H1 (cell line): ENCODE data around the gene A3GALT2. TPM values are rescaled to one million over a fixed set of nuclear protein-coding genes. Genes with fewer than 3 reads are reported as not detected.

Source experiments
- CTCF ChIA-PET: fragments of 300-600 bp; sonication (Branson Sonifier 250); formaldehyde crosslinking; loops from one replicate; lab custom pipeline; 2021; ENCODE audit not compliant: partially characterized antibody; lab: Charles Lee
- POLR2A ChIA-PET: fragments of 300-600 bp; sonication (Branson Sonifier 250); formaldehyde crosslinking; loops from one replicate; lab custom pipeline; 2021; ENCODE audit warnings: inconsistent platforms; ENCODE audit not compliant: partially characterized antibody; lab: Charles Lee
- DNase-seq, 2 experiments: peaks; one replicate each; pipeline versions ENCODE4 v3.0.0 to v3.0.0-alpha.2; 2010 to 2022; ENCODE audit warnings: low spot score in 2 of 2, low read depth in 1 of 2, mixed read lengths in 1 of 2
- FAIRE-seq: peaks from 2 replicates; lab custom pipeline; 2011; peaks lifted over from hg19 to GRCh38; lab: Jason Lieb, UNC
- H2AFZ ChIP-seq: 2 replicates; pipeline ENCODE4 v1.8.1; 2012; ENCODE audit warnings: low read length, inconsistent platforms
- H2AK5ac ChIP-seq: 2 replicates; pipeline ENCODE4 v1.6.1; 2013; ENCODE audit warnings: low read depth, low read length
- H2BK120ac ChIP-seq: replicated peaks from 2 replicates; pipeline ENCODE3; 2013; ENCODE audit warnings: low read depth, low read length, inconsistent platforms
- H2BK12ac ChIP-seq: 2 replicates; pipeline ENCODE4 v1.6.1; 2013; ENCODE audit warnings: low read depth, low read length
- H2BK15ac ChIP-seq: 2 replicates; pipeline ENCODE4 v1.6.1; 2013; ENCODE audit warnings: low read length
- H2BK20ac ChIP-seq: 2 replicates; pipeline ENCODE4 v1.6.1; 2013; ENCODE audit warnings: low read length
- H2BK5ac ChIP-seq: 2 replicates; pipeline ENCODE4 v1.6.1; 2013; ENCODE audit warnings: low read depth, low read length
- H3K14ac ChIP-seq: 2 replicates; pipeline ENCODE4 v1.6.1; 2013; ENCODE audit warnings: inconsistent platforms; ENCODE audit not compliant: insufficient read length
- H3K18ac ChIP-seq: 2 replicates; pipeline ENCODE4 v1.6.1; 2013; ENCODE audit warnings: low read length; ENCODE audit errors: extremely low read depth
- H3K23ac ChIP-seq: 2 replicates; pipeline ENCODE4 v1.6.1; 2013; ENCODE audit warnings: inconsistent platforms; ENCODE audit not compliant: insufficient read length
- H3K23me2 ChIP-seq: 2 replicates; pipeline ENCODE4 v1.6.1; 2013; ENCODE audit warnings: low read depth, low read length
- H3K27ac ChIP-seq: 2 replicates; pipeline ENCODE4 v1.6.1; 2011; ENCODE audit warnings: low read depth, low read length, inconsistent platforms
- H3K27me3 ChIP-seq, 4 experiments: replicated peaks in 1 of 4; 1 replicate in 1 of 4; 2 replicates in 3 of 4; pipeline versions ENCODE4 v1.6.1 to v1.8.1; 2011 to 2013; ENCODE audit warnings: low read length in 3 of 4, mild to moderate bottlenecking in 3 of 4, inconsistent platforms in 2 of 4, mixed read lengths in 2 of 4, moderate library complexity in 1 of 4; ENCODE audit not compliant: control insufficient read depth in 3 of 4, insufficient read depth in 3 of 4; ENCODE audit errors: extremely low read depth in 1 of 4
- H3K36me3 ChIP-seq, 4 experiments: 2 replicates each; pipeline versions ENCODE4 v1.6.1 to v1.8.1; 2011 to 2013; ENCODE audit warnings: mild to moderate bottlenecking in 4 of 4, low read length in 3 of 4, moderate library complexity in 2 of 4, control low read depth in 1 of 4, inconsistent platforms in 1 of 4; ENCODE audit not compliant: insufficient read depth in 4 of 4, control insufficient read depth in 2 of 4
- H3K4ac ChIP-seq: replicated peaks from 2 replicates; pipeline ENCODE3; 2013; ENCODE audit warnings: low read length, low read depth, mixed read lengths, inconsistent platforms; ENCODE audit not compliant: insufficient read length
- H3K4me1 ChIP-seq, 4 experiments: replicated peaks in 1 of 4; 1 replicate in 1 of 4; 2 replicates in 3 of 4; pipeline versions ENCODE4 v1.6.1 to v1.8.1; 2011 to 2013; ENCODE audit warnings: low read length in 3 of 4, inconsistent platforms in 2 of 4, mixed read lengths in 1 of 4; ENCODE audit not compliant: insufficient read depth in 4 of 4, control insufficient read depth in 3 of 4
- H3K4me2 ChIP-seq, 2 experiments: 2 replicates each; pipeline versions ENCODE4 v1.6.1 to v1.8.1; 2011 to 2013; ENCODE audit warnings: low read depth in 2 of 2, low read length in 2 of 2, control low read depth in 1 of 2, inconsistent platforms in 1 of 2, mild to moderate bottlenecking in 1 of 2; ENCODE audit not compliant: insufficient read depth in 1 of 2
- H3K4me3 ChIP-seq, 4 experiments: fragments of 200-600, 300-600 bp in 1 of 4; sonication (generic), shearing (Covaris generic), sonication (Bioruptor Twin) in 1 of 4; 2 replicates each; pipeline versions ENCODE4 v1.5.1 to v1.8.1; 2011 to 2016; ENCODE audit warnings: low read length in 4 of 4, low read depth in 3 of 4, control low read depth in 2 of 4, inconsistent platforms in 2 of 4, mild to moderate bottlenecking in 2 of 4, mixed read lengths in 1 of 4, moderate library complexity in 1 of 4; ENCODE audit not compliant: insufficient read depth in 2 of 4; ENCODE audit errors: extremely low read depth in 1 of 4
- H3K56ac ChIP-seq: replicated peaks from 2 replicates; pipeline ENCODE3; 2013; ENCODE audit warnings: low read depth, mild to moderate bottlenecking, mixed read lengths, low read length, inconsistent platforms; ENCODE audit not compliant: insufficient read length
- H3K79me1 ChIP-seq: 2 replicates; pipeline ENCODE4 v1.6.1; 2013; ENCODE audit warnings: low read depth, low read length, control low read depth
- H3K79me2 ChIP-seq, 2 experiments: 2 replicates each; pipeline versions ENCODE4 v1.6.1 to v1.8.1; 2012 to 2013; ENCODE audit warnings: low read length in 2 of 2, mild to moderate bottlenecking in 2 of 2, inconsistent platforms in 1 of 2; ENCODE audit not compliant: insufficient read depth in 2 of 2, control insufficient read depth in 1 of 2
- H3K9ac ChIP-seq, 4 experiments: replicated peaks in 1 of 4; 1 replicate in 1 of 4; 2 replicates in 3 of 4; pipeline versions ENCODE4 v1.6.1 to v1.8.1; 2011 to 2013; ENCODE audit warnings: low read depth in 3 of 4, low read length in 3 of 4, control low read depth in 2 of 4, mild to moderate bottlenecking in 2 of 4, moderate library complexity in 2 of 4, inconsistent platforms in 1 of 4; ENCODE audit errors: extremely low read depth in 1 of 4
- H3K9me3 ChIP-seq, 2 experiments: 2 replicates each; pipeline versions ENCODE4 v1.6.1 to v1.8.1; 2012 to 2013; ENCODE audit warnings: mild to moderate bottlenecking in 2 of 2, moderate library complexity in 2 of 2, control low read depth in 1 of 2, inconsistent platforms in 1 of 2, low read depth in 1 of 2, low read length in 1 of 2, mixed read lengths in 1 of 2; ENCODE audit not compliant: insufficient read depth in 2 of 2
- H4K20me1 ChIP-seq, 2 experiments: replicated peaks in 1 of 2; 2 replicates each; pipeline versions ENCODE3 to v1.8.1; 2011 to 2013; ENCODE audit warnings: inconsistent platforms in 2 of 2, low read length in 2 of 2, mild to moderate bottlenecking in 1 of 2; ENCODE audit not compliant: insufficient read depth in 2 of 2, control insufficient read depth in 1 of 2
- H4K5ac ChIP-seq: 2 replicates; pipeline ENCODE4 v1.6.1; 2013; ENCODE audit warnings: low read length, low read depth, mixed read lengths, inconsistent platforms; ENCODE audit not compliant: insufficient read length
- H4K8ac ChIP-seq: 2 replicates; pipeline ENCODE4 v1.8.0; 2013; ENCODE audit warnings: mild to moderate bottlenecking, moderate library complexity, low read length, inconsistent platforms; ENCODE audit not compliant: insufficient read depth; ENCODE audit errors: extremely low read depth
- H4K91ac ChIP-seq: replicated peaks from 2 replicates; pipeline ENCODE3; 2013; ENCODE audit warnings: low read length, mixed read lengths, inconsistent platforms; ENCODE audit not compliant: insufficient read length
- EZH2 ChIP-seq: fragments of 200-600 bp; sonication (generic); IDR thresholded peaks from 2 replicates; pipeline ENCODE4 v1.7.1; 2012; ENCODE audit warnings: low read depth, mild to moderate bottlenecking, moderate library complexity, low read length, inconsistent platforms; ENCODE audit not compliant: severe bottlenecking
- POLR2A ChIP-seq, 2 experiments: IDR thresholded peaks; 1 replicate in 1 of 2; 2 replicates in 1 of 2; pipeline ENCODE4 v1.6.1; 2011; ENCODE audit warnings: low read depth in 2 of 2, low read length in 2 of 2, mild to moderate bottlenecking in 2 of 2; ENCODE audit errors: control extremely low read depth in 1 of 2
- TAF7 ChIP-seq: optimal IDR thresholded peaks from 2 replicates; pipeline ENCODE3; 2011; ENCODE audit warnings: low read depth, mild to moderate bottlenecking, inconsistent platforms, low read length, moderate library complexity, borderline replicate concordance
- WGBS, 2 experiments: shearing (Covaris generic) in 1 of 2; methylation state at CpG; one replicate each; pipeline versions ENCODE4 v1.1.6 to v1.1.7; 2013 to 2015; ENCODE audit warnings: low lambda C conversion rate in 2 of 2, mixed read lengths in 2 of 2, inconsistent platforms in 1 of 2, low coverage in 1 of 2, missing lambda C conversion rate in 1 of 2; ENCODE audit not compliant: insufficient replicate concordance in 2 of 2, insufficient coverage in 1 of 2, insufficient read length in 1 of 2; ENCODE audit errors: extremely low coverage in 1 of 2, missing lambda C conversion rate in 1 of 2; 5-methylcytosine and 5-hydroxymethylcytosine counted together
- polyA plus RNA-seq, 7 experiments: library from polyadenylated mRNA; depleted of rRNA in 3 of 7; stranded (reverse) in 5 of 7; unstranded in 2 of 7; fragments of >200 nt in 5 of 7; fragments of 200-250 nt in 2 of 7; gene quantifications; 1 replicate in 5 of 7; 2 replicates in 1 of 7; 4 replicates in 1 of 7; pipeline versions ENCODE4 v1.2.1 to v1.2.3, GENCODE V29; 2011 to 2013; ENCODE audit warnings: missing spikeins in 2 of 7, mixed read lengths in 2 of 7
- total RNA-seq: library from RNA; stranded (reverse); fragmentation: NEBNext Ultra II Directional; extraction: Animal tissue kit (Norgen Biotek cat#: 25700); gene quantifications from 2 replicates; pipeline ENCODE4 v1.2.1, GENCODE V29; 2021

Gene A3GALT2
- total and polyA plus RNA-seq, 2 of the 8 experiments (the other 6 are each of a cell fraction or from before 2014, with no cell fraction given): not detected

- 84% methylated on average over 5 of the region's 5 CpGs; no CpG with 5 or more reads in 1 of the 2 experiments for WGBS, 2 experiments
- H2AFZ ChIP-seq: no peak overlapping the region
- no peak overlapping the region for H4K8ac ChIP-seq
- H3K56ac ChIP-seq: no peak overlapping the region
- no peak overlapping the region for H2BK5ac ChIP-seq
- DNase-seq (no peak), FAIRE-seq (no peak)
- no peak overlapping the region for H4K91ac ChIP-seq
- peaks cover 4 to 12% of the 10 kb centered on the region in 2 experiments for H4K20me1 ChIP-seq
- no peak overlapping the region for H2BK120ac ChIP-seq
- H3K4me3 ChIP-seq: no peak overlapping the region
- H2BK20ac ChIP-seq: no peak overlapping the region
- H3K23ac ChIP-seq: no peak overlapping the region
- H2BK15ac ChIP-seq: no peak overlapping the region
- H3K4me1 ChIP-seq: peaks cover 23 to 58% (median 34%) of the 10 kb centered on the region in 4 experiments
- H3K27ac ChIP-seq: no peak overlapping the region
- no peak overlapping the region for H3K4ac ChIP-seq
- no peak overlapping the region for H3K14ac ChIP-seq
- H4K5ac ChIP-seq: no peak overlapping the region
- ChIA-PET CTCF (interaction anchor here (1.1 to 1.6 kb wide), 3 partner anchors 18 to 46 kb away, joined by 3 to 5 read pairs (median 4); no protein-coding TSS in a partner anchor), POLR2A (no interaction called here)
- H3K79me1 ChIP-seq: no peaks in the 10 kb centered on the region
- H3K9ac ChIP-seq: no peak overlapping the region
- H3K4me2 ChIP-seq: no peak overlapping the region
- no peak overlapping the region for H3K18ac ChIP-seq
- no peak overlapping the region for H2AK5ac ChIP-seq
- no peaks in the 10 kb centered on the region for H3K79me2 ChIP-seq
- H3K27me3 ChIP-seq: peaks cover 14 to 27% (median 23%) of the 10 kb centered on the region in 4 experiments
- H3K36me3 ChIP-seq: no peaks in the 10 kb centered on the region
- TF ChIP-seq POLR2A (IDR thresholded peaks at IDR 0.05; ENCODE audit: control extremely low read depth in 1 of 2, low read depth in 2 of 2, low read length in 2 of 2): no peak
- TF ChIP-seq EZH2: no peak
- TF ChIP-seq TAF7: no peak
- TF ChIP-seq, all 59 proteins: peak for 0
- Histone ChIP-seq H3K9me3 (no peaks in the 10 kb centered on the region), H3K23me2 (no peaks in the 10 kb centered on the region), H2BK12ac (no peak overlapping the region; the same call in 1 of the 2 replicates)
Measured at GRCh38 chr1:33343539-33343938, 22.6 kb upstream of the A3GALT2 start.
